ENCODE results near the gene OPALIN. TPM values are rescaled to one million over a fixed set of nuclear protein-coding genes. Genes with fewer than 3 reads are reported as not detected.
A peak's percentile ranks its signal among the peaks of the same experiment; 100 is the strongest.
"Not testable (repeated sequence)": the region's sequence is repeated elsewhere in the genome, so short reads cannot be mapped to it uniquely, and the experiment has no call there.

OPALIN gene
- total RNA-seq, 2 donors from 2014 or later, result 0.17 TPM; not detected in 1

GRCh38 chr10:96310321-96310669, 48.5 kb downstream of the OPALIN start:
- no peak for TF ChIP-seq POLR2AphosphoS5 (IDR thresholded peaks at IDR 0.05)
- TF ChIP-seq, protein P1, sequence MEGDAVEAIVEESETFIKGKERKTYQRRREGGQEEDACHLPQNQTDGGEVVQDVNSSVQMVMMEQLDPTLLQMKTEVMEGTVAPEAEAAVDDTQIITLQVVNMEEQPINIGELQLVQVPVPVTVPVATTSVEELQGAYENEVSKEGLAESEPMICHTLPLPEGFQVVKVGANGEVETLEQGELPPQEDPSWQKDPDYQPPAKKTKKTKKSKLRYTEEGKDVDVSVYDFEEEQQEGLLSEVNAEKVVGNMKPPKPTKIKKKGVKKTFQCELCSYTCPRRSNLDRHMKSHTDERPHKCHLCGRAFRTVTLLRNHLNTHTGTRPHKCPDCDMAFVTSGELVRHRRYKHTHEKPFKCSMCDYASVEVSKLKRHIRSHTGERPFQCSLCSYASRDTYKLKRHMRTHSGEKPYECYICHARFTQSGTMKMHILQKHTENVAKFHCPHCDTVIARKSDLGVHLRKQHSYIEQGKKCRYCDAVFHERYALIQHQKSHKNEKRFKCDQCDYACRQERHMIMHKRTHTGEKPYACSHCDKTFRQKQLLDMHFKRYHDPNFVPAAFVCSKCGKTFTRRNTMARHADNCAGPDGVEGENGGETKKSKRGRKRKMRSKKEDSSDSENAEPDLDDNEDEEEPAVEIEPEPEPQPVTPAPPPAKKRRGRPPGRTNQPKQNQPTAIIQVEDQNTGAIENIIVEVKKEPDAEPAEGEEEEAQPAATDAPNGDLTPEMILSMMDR (IDR thresholded peaks at IDR 0.05), result no peak
- no peak for TF ChIP-seq POLR2A (IDR thresholded peaks at IDR 0.05)
- H3K27me3 ChIP-seq (replicated peaks; ENCODE audit: insufficient read depth), result no peaks in the 10 kb centered on the region
- no peak overlapping the region for H3K27ac ChIP-seq

DNA sequence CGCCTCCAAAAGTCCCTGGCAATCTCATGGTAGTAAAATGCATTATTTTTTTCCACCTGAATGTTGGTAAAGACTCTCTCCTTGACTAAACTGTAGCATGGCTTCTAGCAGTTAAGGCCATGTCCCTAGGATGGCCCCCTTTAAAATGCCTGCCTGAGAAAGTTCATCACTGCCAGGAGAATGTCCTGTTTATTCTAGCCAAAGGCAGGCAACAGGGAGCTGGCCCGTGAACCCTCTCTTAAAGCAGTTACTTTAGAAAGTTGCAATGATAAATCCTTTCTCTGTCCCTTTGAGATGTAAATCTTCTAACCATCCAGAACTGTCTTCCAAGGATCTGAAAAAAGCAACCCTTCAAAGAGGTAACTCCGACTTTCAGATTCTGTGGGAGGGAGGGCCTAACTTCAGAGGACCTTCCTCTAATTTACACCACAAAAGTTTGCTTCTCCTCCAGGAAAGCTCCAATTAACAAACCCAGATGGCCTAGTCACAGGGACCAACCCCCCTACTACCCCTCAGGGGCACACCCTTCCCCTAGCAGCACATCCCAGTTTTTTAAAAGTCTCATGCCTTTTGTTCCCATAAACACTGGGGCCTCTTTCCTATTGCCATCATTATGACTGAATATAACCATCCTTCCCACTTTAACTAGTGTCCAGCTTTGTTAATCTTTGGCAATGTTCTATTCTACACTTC, 49.0 kb downstream of the OPALIN start:
- Histone ChIP-seq H3K27me3 (replicated peaks; ENCODE audit: insufficient read depth) (no peaks in the 10 kb centered on the region), H3K4me3 (no peak overlapping the region), H3K9me3 (no peaks in the 10 kb centered on the region), H3K27ac (no peak overlapping the region), H3K4me1 (replicated peaks) (no peaks in the 10 kb centered on the region), H3K36me3 (no peaks in the 10 kb centered on the region)
- TF ChIP-seq POLR2A (IDR thresholded peaks at IDR 0.05) (no peak), POLR2AphosphoS5 (IDR thresholded peaks at IDR 0.05) (no peak)
- TF ChIP-seq, protein P1 (IDR thresholded peaks at IDR 0.05), result no peak
- DNase-seq (ENCODE audit: low spot score), result no peak
- 18% methylated on average over 3 of the region's 3 CpGs for WGBS
- intact Hi-C loops (cut with DNase I), result no loop called here

More at GRCh38 chr10:96310321-96310669, 48.5 kb downstream of the OPALIN start:
- no peaks in the 10 kb centered on the region for H3K36me3 ChIP-seq
- intact Hi-C loops (cut with DNase I), result no loop called here
- DNase-seq (ENCODE audit: low spot score), result no peak
- no peak overlapping the region for H3K4me3 ChIP-seq
- H3K4me1 ChIP-seq (replicated peaks), result no peaks in the 10 kb centered on the region
- WGBS, result 24% methylated on average over 1 of the region's 1 CpG
- no peaks in the 10 kb centered on the region for H3K9me3 ChIP-seq

DNA sequence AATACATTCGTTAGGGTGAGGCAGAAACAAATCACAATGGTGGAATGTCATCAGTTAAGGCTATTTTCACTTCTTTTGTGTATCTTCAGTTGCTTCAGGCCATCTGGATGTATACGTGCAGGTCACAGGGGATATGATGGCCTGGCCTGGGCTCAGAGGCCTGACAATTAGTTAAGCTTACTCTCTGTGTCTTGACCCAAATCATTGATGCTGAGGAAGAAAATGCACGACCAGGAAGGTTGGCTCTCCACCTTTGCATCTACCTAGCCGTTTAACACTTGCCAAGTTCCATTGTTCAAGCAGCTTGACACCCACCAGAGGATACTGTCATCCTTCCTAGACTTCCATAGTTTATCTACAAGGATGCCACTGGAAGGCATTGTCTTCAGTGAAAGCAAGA, 49.9 kb downstream of the OPALIN start:
- H3K4me3 ChIP-seq; H3K27ac ChIP-seq; intact Hi-C loops (cut with DNase I); DNase-seq (ENCODE audit: low spot score); H3K9me3 ChIP-seq; H3K27me3 ChIP-seq (replicated peaks; ENCODE audit: insufficient read depth); H3K4me1 ChIP-seq (replicated peaks); H3K36me3 ChIP-seq: not testable (repeated sequence)
- WGBS, result 63% methylated on average over 4 of the region's 4 CpGs

DNA sequence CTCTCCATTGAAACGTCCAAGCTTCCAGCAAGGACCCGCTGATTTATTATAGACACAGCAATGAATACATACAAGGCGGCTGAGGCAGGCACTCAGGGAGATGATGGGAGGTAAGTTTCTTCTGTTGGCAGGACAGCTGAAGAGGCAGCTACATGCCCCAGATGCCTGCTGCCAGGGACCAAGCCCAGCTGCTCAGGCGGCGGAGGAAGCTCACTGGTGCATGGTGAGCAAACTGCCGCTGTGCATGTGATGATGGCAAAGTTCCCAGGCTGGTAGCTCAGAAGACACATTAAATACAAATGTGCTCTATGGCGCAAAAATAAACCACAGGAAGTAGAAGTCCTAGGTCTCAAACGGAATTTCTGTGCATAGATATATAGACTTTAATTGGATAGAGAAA, 52.3 kb downstream of the OPALIN start:
- intact Hi-C loops (cut with DNase I), result no loop called here
- no peak overlapping the region for H3K27ac ChIP-seq
- WGBS, result 42% methylated on average over 8 of the region's 8 CpGs
- no peaks in the 10 kb centered on the region for H3K9me3 ChIP-seq
- no peaks in the 10 kb centered on the region for H3K4me1 ChIP-seq (replicated peaks)
- H3K4me3 ChIP-seq, result no peak overlapping the region
- no peaks in the 10 kb centered on the region for H3K27me3 ChIP-seq (replicated peaks; ENCODE audit: insufficient read depth)
- DNase-seq (ENCODE audit: low spot score), result peak; percentile 52
- no peaks in the 10 kb centered on the region for H3K36me3 ChIP-seq
- TF ChIP-seq POLR2AphosphoS5 (IDR thresholded peaks at IDR 0.05) (no peak), POLR2A (IDR thresholded peaks at IDR 0.05) (no peak)
- TF ChIP-seq, protein P1 (IDR thresholded peaks at IDR 0.05), result no peak

DNA sequence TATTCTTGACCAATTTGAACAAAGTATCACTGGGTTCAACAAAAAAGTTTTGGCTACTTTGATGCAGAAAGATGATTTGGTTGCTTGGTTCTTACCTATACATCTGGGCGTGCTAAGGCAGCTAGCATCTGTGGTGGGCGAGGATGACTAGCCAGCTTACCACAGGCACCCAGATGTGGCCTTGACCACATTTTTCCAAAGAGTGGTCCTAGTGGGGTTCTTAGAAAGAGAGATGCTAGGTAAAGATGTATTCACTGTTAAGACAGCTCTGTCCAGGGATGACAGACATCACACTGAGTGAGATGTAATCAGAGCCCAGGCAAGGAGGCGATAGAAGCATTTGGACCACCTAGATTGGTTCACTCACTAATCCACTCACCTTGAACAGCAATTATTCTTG, 53.8 kb downstream of the OPALIN start:
- TF ChIP-seq, protein P1 (IDR thresholded peaks at IDR 0.05), result no peak
- TF ChIP-seq POLR2AphosphoS5 (IDR thresholded peaks at IDR 0.05), result no peak
- TF ChIP-seq POLR2A (IDR thresholded peaks at IDR 0.05), result no peak
- Histone ChIP-seq H3K27ac (no peak overlapping the region), H3K27me3 (replicated peaks; ENCODE audit: insufficient read depth) (no peaks in the 10 kb centered on the region), H3K9me3 (no peaks in the 10 kb centered on the region), H3K4me3 (no peak overlapping the region), H3K4me1 (replicated peaks) (no peaks in the 10 kb centered on the region), H3K36me3 (no peaks in the 10 kb centered on the region)
- intact Hi-C loops (cut with DNase I), result no loop called here
- WGBS, result 91% methylated on average over 3 of the region's 3 CpGs
- no peak for DNase-seq (ENCODE audit: low spot score)

Measured in prostate gland (tissue), 2 donors.